ENCODE results near the gene IL17RE. TPM values are rescaled to one million over a fixed set of nuclear protein-coding genes. Genes with fewer than 3 reads are reported as not detected.
"Not testable (repeated sequence)": the region's sequence is repeated elsewhere in the genome, so short reads cannot be mapped to it uniquely, and the experiment has no call there.

IL17RE gene
- total RNA-seq, 2 experiments from 2014 or later: 1.7 to 3.0 TPM

DNA sequence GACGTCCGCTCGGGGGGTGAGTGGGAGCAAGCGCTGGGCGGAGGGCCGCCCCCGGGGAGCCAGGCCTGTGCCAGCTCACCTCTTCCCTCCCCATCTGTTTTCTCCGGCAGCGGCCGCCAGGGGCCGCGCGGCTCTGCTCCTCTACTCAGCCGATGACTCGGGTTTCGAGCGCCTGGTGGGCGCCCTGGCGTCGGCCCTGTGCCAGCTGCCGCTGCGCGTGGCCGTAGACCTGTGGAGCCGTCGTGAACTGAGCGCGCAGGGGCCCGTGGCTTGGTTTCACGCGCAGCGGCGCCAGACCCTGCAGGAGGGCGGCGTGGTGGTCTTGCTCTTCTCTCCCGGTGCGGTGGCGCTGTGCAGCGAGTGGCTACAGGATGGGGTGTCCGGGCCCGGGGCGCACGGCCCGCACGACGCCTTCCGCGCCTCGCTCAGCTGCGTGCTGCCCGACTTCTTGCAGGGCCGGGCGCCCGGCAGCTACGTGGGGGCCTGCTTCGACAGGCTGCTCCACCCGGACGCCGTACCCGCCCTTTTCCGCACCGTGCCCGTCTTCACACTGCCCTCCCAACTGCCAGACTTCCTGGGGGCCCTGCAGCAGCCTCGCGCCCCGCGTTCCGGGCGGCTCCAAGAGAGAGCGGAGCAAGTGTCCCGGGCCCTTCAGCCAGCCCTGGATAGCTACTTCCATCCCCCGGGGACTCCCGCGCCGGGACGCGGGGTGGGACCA lies 30.4 kb downstream of the IL17RE start:
- DNase-seq: peak; percentile 89
- peaks cover 18% of the 10 kb centered on the region for H3K36me3 Mint-ChIP-seq (ENCODE audit: low read depth)
- ChIA-PET POLR2A (interaction anchor here (0.7 to 5.8 kb wide), 35 partner anchors 9 to 412 kb away, joined by 3 to 57 read pairs (median 5); partner anchors contain the start of genes ARPC4, BRK1, BRPF1 and CAMK1), CTCF (interaction anchor here (0.6 to 5.7 kb wide), 50 partner anchors 9 to 620 kb away, joined by 3 to 87 read pairs (median 4); partner anchors contain the start of genes ARPC4, CAMK1, EMC3 and FANCD2)
- H3K9me3 Mint-ChIP-seq: no peaks in the 10 kb centered on the region
- peaks cover 40% of the 10 kb centered on the region for H3K4me1 Mint-ChIP-seq
- H3K27me3 Mint-ChIP-seq: no peaks in the 10 kb centered on the region
- H3K4me3 Mint-ChIP-seq: peak overlapping the region; percentile 96
- H3K27ac Mint-ChIP-seq: peak overlapping the region; percentile 91

DNA sequence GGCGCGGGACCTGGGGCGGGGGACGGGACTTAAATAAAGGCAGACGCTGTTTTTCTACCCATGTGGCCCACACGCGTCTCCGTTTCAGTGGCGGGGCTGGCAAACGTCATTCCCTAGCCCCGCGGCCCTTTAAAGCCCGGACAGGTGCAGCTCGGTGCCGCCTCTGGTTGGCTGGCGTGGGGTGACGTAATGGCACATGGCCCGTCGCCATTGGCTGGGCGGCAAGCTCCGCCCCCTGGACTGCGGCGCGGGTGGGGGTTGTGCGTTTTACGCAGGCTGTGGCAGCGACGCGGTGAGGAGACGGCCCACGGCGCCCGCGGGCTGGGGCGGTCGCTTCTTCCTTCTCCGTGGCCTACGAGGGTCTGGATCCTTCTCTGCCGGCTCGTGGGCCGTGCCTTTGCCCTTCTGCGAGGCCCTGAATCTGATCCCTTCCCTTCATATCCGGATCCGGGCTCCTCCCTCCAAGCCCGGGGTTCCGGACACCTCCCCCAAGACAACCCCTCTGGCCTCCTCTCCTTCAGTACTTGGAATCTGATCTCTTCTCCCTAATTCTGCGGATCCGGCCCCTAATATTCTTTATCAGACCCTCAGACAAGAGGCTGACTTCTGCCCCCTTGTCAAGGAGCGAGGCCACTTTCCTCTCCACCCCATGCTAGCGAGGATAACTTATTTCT lies 31.1 kb downstream of the IL17RE start, which contains the start of gene CRELD1:
CRELD1 (plus strand) TSS at position 274 of the 674 bp plus-strand sequence. CDS start 605 bp downstream, outside the sequence.
- Mint-ChIP-seq H3K36me3 (ENCODE audit: low read depth) (peaks cover 18% of the 10 kb centered on the region), H3K4me1 (peaks cover 40% of the 10 kb centered on the region), H3K27me3 (no peaks in the 10 kb centered on the region), H3K27ac (peak within 1 kb of the TSS; percentile 91), H3K4me3 (peak within 1 kb of the TSS; percentile 96), H3K9me3 (no peaks in the 10 kb centered on the region)
- POLR2A ChIA-PET: interaction anchor here (0.9 to 5.8 kb wide), 26 partner anchors 10 to 388 kb away, joined by 3 to 57 read pairs (median 6); partner anchors contain the start of genes ARPC4, BRPF1, CAMK1 and EMC3
- CTCF ChIA-PET: interaction anchor here (0.6 to 5.7 kb wide), 36 partner anchors 9 to 481 kb away, joined by 3 to 87 read pairs (median 5); partner anchors contain the start of genes ARPC4, EMC3, FANCD2 and IL17RC
- peak; percentile 97 for DNase-seq

DNA sequence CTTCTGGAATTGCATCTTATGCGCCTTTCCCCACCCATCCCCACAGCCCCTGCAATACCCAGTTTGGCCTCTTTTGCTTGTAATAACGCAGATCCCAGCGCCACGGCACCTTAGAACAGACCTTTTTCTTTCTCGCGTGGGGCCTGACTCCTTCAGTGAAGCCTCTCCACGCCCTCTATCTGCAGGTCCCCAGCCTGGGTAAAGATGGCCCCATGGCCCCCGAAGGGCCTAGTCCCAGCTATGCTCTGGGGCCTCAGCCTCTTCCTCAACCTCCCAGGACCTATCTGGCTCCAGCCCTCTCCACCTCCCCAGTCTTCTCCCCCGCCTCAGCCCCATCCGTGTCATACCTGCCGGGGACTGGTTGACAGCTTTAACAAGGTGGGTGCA lies 31.6 kb downstream of the IL17RE start:
- ChIA-PET CTCF (interaction anchor here (0.8 to 5.7 kb wide), 12 partner anchors 13 to 387 kb away, joined by 3 to 87 read pairs (median 7); partner anchors contain the start of genes EMC3, FANCD2, IL17RC and JAGN1), POLR2A (interaction anchor here (1.2 to 5.8 kb wide), 13 partner anchors 10 to 387 kb away, joined by 3 to 57 read pairs (median 16); partner anchors contain the start of genes ARPC4, BRPF1, EMC3 and IL17RE)
- Mint-ChIP-seq H3K36me3 (ENCODE audit: low read depth) (peaks cover 18% of the 10 kb centered on the region), H3K27ac (peak overlapping the region; percentile 91), H3K4me1 (peaks cover 40% of the 10 kb centered on the region), H3K4me3 (peak overlapping the region; percentile 96), H3K27me3 (no peaks in the 10 kb centered on the region), H3K9me3 (no peaks in the 10 kb centered on the region)
- DNase-seq: peak; percentile 31

DNA sequence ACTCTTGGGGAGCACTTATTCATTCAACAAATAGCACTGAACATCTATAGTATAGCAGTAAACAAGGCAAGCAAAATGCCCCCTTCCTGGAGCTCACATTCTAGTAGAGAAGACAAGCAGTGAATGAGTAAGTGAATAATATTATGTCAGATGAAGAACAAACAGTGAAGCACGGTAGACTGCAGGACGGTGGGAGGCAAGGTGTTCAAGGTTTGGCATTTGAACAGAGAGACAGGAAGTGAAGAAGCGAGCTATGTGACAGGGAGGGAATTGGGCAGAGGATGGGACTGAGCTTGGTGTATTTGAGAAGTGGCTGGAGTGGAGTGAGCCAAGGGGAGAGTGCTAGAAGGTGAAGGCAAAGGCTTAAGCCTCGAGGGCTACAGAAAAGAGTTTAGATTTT lies 32.3 kb downstream of the IL17RE start:
- H3K27me3 Mint-ChIP-seq: no peaks in the 10 kb centered on the region
- ChIA-PET CTCF (interaction anchor here (5.0 to 5.7 kb wide), 2 partner anchors 12 to 387 kb away, joined by 38 to 87 read pairs; partner anchors contain the start of gene SEC13), POLR2A (interaction anchor here (1.2 to 5.8 kb wide), 6 partner anchors 9 to 386 kb away, joined by 3 to 57 read pairs (median 18); partner anchors contain the start of genes EMC3, JAGN1, RPUSD3 and SEC13)
- peak overlapping the region; percentile 13 for H3K27ac Mint-ChIP-seq
- H3K9me3 Mint-ChIP-seq: no peaks in the 10 kb centered on the region
- H3K4me3 Mint-ChIP-seq: peak overlapping the region; percentile 96
- DNase-seq: no peak
- peaks cover 18% of the 10 kb centered on the region for H3K36me3 Mint-ChIP-seq (ENCODE audit: low read depth)
- H3K4me1 Mint-ChIP-seq: peaks cover 40% of the 10 kb centered on the region

- CTCF ChIA-PET: interaction anchor here (5.7 kb wide), 1 partner anchor 11 kb away, joined by 87 read pairs; no protein-coding TSS in a partner anchor
- peaks cover 40% of the 10 kb centered on the region for H3K4me1 Mint-ChIP-seq
- no peaks in the 10 kb centered on the region for H3K27me3 Mint-ChIP-seq
- H3K27ac Mint-ChIP-seq: no peak overlapping the region
- peaks cover 21% of the 10 kb centered on the region for H3K36me3 Mint-ChIP-seq (ENCODE audit: low read depth)
- H3K4me3 Mint-ChIP-seq: no peak overlapping the region
- no peak for DNase-seq
- POLR2A ChIA-PET: no interaction called here
- H3K9me3 Mint-ChIP-seq: no peaks in the 10 kb centered on the region
Measured at GRCh38 chr3:9935966-9936510, 33.4 kb downstream of the IL17RE start.

DNA sequence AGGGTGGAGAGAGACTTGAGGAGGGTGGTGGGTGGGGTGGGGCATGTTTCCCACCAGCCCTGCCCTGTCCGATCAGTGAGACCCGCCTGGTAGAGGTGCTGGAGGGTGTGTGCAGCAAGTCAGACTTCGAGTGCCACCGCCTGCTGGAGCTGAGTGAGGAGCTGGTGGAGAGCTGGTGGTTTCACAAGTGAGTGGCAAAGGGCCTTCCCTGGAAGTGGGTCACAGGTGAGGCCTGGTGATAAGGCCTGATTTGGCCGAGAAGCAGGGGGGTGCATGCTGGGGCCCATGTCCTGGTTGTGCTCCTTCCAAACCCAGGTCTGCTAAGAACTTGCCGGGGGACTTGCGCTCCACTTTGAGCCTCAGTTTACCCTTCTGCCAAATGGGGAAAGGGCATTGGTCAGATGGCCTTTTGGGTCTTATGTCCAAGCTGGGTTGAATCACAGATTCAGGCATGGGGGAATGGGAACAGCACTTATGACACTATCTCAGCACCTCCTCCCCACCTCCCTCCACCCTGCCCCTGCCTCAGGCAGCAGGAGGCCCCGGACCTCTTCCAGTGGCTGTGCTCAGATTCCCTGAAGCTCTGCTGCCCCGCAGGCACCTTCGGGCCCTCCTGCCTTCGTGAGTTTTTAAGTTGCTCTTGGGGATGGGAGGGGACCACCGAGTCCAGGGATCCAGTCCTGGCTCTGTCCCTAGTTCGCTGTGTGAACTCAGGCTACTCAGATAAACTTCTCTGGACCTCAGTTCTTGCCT lies 35.0 kb downstream of the IL17RE start:
- POLR2A ChIA-PET: no interaction called here
- DNase-seq: no peak

DNA sequence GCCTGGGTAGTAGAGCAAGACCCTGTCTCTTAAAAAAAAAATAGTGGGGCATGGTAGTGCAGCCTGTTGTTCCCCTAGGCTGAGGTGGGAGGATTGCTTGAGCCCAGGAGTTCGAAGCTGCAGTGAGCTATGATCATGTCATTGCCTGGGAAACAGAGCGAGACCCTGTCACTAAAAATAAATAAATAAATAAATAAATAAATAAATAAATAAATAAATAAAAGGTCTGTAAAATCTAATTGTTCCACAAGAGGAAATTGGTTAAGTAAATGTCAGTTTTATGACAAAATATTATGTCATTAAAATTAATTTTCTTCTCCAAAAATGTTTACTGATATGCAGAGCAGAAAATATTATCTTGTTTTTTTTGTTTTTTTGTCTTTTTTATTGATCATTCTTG lies 36.3 kb downstream of the IL17RE start:
- no peaks in the 10 kb centered on the region for H3K9me3 Mint-ChIP-seq
- peaks cover 27% of the 10 kb centered on the region for H3K36me3 Mint-ChIP-seq (ENCODE audit: low read depth)
- peaks cover 24% of the 10 kb centered on the region for H3K4me1 Mint-ChIP-seq
- no peak overlapping the region for H3K27ac Mint-ChIP-seq
- CTCF ChIA-PET: interaction anchor here (1.2 kb wide), 1 partner anchor 12 kb away, joined by 6 read pairs; the partner anchor contains the start of gene PRRT3
- H3K4me3 Mint-ChIP-seq: no peak overlapping the region
- no peaks in the 10 kb centered on the region for H3K27me3 Mint-ChIP-seq
- DNase-seq: no peak
- POLR2A ChIA-PET: no interaction called here

More for the DNA sequence above, 35.0 kb downstream of the IL17RE start:
- Mint-ChIP-seq H3K9me3 (no peaks in the 10 kb centered on the region), H3K36me3 (ENCODE audit: low read depth) (peaks cover 24% of the 10 kb centered on the region), H3K4me3 (no peak overlapping the region), H3K4me1 (peaks cover 30% of the 10 kb centered on the region), H3K27ac (no peak overlapping the region), H3K27me3 (no peaks in the 10 kb centered on the region)
- CTCF ChIA-PET: interaction anchor here (1.1 to 1.2 kb wide), 2 partner anchors 9 to 13 kb away, joined by 3 to 6 read pairs; partner anchors contain the start of gene PRRT3

DNA sequence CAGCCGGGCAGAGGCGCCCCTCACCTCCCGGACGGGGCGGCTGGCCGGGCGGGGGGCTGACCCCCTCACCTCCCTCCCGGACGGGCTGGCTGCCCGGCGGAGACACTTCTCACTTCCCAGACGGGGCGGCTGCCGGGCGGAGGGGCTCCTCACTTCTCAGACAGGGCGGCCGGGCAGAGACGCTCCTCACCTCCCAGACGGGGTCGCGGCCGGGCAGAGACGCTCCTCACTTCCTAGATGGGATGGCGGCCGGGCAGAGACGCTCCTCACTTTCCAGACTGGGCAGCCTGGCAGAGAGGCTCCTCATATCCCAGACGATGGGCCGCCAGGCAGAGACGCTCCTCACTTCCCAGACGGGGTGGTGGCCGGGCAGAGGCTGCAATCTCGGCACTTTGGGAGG lies 37.3 kb downstream of the IL17RE start:
- DNase-seq, H3K9me3 Mint-ChIP-seq, H3K27me3 Mint-ChIP-seq, H3K27ac Mint-ChIP-seq, CTCF ChIA-PET, H3K4me3 Mint-ChIP-seq, POLR2A ChIA-PET: not testable (repeated sequence)
- peaks cover 27% of the 10 kb centered on the region for H3K36me3 Mint-ChIP-seq (ENCODE audit: low read depth)
- peaks cover 15% of the 10 kb centered on the region for H3K4me1 Mint-ChIP-seq

DNA sequence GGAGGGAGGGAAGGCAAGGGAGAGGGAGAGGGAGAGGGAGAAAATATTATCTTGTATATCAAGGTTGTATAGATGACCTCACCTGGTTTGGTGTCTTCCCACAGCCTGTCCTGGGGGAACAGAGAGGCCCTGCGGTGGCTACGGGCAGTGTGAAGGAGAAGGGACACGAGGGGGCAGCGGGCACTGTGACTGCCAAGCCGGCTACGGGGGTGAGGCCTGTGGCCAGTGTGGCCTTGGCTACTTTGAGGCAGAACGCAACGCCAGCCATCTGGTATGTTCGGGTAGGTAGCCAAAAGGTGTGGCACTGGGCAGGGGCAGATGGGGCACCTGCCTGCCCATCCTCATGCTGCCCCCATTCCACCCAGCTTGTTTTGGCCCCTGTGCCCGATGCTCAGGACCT lies 38.1 kb downstream of the IL17RE start:
- POLR2A ChIA-PET: interaction anchor here (0.7 kb wide), 1 partner anchor 11 kb away, joined by 3 read pairs; no protein-coding TSS in a partner anchor
- Mint-ChIP-seq H3K4me1 (peaks cover 8% of the 10 kb centered on the region), H3K27me3 (no peaks in the 10 kb centered on the region), H3K9me3 (no peaks in the 10 kb centered on the region), H3K36me3 (ENCODE audit: low read depth) (peaks cover 20% of the 10 kb centered on the region), H3K27ac (no peak overlapping the region), H3K4me3 (no peak overlapping the region)
- DNase-seq: no peak
- CTCF ChIA-PET: no interaction called here

- POLR2A ChIA-PET: interaction anchor here (0.5 to 5.9 kb wide), 5 partner anchors 9 to 84 kb away, joined by 3 to 57 read pairs (median 4); partner anchors contain the start of genes CRELD1, FANCD2 and PRRT3
- Mint-ChIP-seq H3K4me1 (peaks cover 5% of the 10 kb centered on the region), H3K36me3 (ENCODE audit: low read depth) (peaks cover 14% of the 10 kb centered on the region), H3K4me3 (no peak overlapping the region), H3K27ac (peak overlapping the region; percentile 11), H3K27me3 (no peaks in the 10 kb centered on the region), H3K9me3 (no peaks in the 10 kb centered on the region)
- CTCF ChIA-PET: interaction anchor here (0.8 to 1.6 kb wide), 3 partner anchors 9 to 149 kb away, joined by 4 to 14 read pairs (median 5); partner anchors contain the start of genes ARPC4, CRELD1 and TADA3
- no peak for DNase-seq
Measured at GRCh38 chr3:9942164-9942563, 39.5 kb downstream of the IL17RE start.

DNA sequence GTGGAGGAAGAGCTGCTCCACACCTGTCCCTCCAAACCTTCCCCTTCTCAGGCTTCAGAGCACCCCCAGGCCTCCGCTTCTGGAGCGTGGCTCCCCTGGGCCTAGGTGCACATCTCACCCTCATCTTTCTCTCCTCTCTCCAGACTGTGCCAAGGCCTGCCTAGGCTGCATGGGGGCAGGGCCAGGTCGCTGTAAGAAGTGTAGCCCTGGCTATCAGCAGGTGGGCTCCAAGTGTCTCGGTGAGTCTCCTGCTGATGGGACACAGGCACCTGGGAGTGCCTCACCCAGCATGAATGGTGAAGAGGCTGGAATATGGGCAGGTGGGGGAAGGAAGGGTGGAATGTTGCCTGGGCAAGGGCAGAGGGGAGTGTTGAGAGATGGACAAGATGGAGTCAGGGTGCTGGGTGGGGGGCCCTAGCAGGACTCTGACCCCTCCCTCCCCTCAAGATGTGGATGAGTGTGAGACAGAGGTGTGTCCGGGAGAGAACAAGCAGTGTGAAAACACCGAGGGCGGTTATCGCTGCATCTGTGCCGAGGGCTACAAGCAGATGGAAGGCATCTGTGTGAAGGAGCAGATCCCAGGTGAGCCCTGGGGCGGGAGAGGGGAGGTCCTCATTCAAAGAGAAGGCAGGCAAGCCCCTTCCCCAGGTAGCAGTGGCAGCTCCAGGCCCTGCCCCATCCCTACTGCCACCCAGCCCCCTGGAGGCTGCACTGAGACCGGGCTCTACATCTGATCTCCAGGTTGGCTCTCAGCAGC lies 40.5 kb downstream of the IL17RE start:
- Mint-ChIP-seq H3K9me3 (no peaks in the 10 kb centered on the region), H3K36me3 (ENCODE audit: low read depth) (peaks cover 9% of the 10 kb centered on the region), H3K27ac (no peak overlapping the region), H3K27me3 (no peaks in the 10 kb centered on the region), H3K4me1 (peaks cover 5% of the 10 kb centered on the region), H3K4me3 (no peak overlapping the region)
- CTCF ChIA-PET: interaction anchor here (1.2 to 1.6 kb wide), 2 partner anchors 10 to 12 kb away, joined by 4 to 14 read pairs; partner anchors contain the start of gene CRELD1
- POLR2A ChIA-PET: interaction anchor here (0.8 to 5.9 kb wide), 4 partner anchors 9 to 83 kb away, joined by 4 to 57 read pairs (median 4); partner anchors contain the start of genes CRELD1, FANCD2 and PRRT3
- DNase-seq: no peak
